ENCODE measurements around the gene TH.

GRCh38 chr11:2220173-2220771 lies 48.7 kb upstream of the TH start:
- TF ChIP-seq CTCF (IDR thresholded peaks at IDR 0.05; ENCODE audit: low read length): no peak
- no peak for TF ChIP-seq EZH2 (IDR thresholded peaks at IDR 0.05; ENCODE audit: borderline replicate concordance, low read length)
